GM18505 (cell line): ENCODE results near the gene YLPM1.

Source experiments
- ATAC-seq: cut with Tn5 transposase; IDR thresholded peaks from one replicate; pipeline ENCODE4 v1.9.1; 2021; ENCODE audit not compliant: unreplicated experiment
- POLR2A ChIP-seq: IDR thresholded peaks from 4 replicates; pipeline ENCODE4 v1.6.1; 2011; ENCODE audit warnings: borderline replicate concordance; ENCODE audit not compliant: insufficient read depth, insufficient read length; ENCODE audit errors: extremely low read depth

Gene YLPM1, protein sequence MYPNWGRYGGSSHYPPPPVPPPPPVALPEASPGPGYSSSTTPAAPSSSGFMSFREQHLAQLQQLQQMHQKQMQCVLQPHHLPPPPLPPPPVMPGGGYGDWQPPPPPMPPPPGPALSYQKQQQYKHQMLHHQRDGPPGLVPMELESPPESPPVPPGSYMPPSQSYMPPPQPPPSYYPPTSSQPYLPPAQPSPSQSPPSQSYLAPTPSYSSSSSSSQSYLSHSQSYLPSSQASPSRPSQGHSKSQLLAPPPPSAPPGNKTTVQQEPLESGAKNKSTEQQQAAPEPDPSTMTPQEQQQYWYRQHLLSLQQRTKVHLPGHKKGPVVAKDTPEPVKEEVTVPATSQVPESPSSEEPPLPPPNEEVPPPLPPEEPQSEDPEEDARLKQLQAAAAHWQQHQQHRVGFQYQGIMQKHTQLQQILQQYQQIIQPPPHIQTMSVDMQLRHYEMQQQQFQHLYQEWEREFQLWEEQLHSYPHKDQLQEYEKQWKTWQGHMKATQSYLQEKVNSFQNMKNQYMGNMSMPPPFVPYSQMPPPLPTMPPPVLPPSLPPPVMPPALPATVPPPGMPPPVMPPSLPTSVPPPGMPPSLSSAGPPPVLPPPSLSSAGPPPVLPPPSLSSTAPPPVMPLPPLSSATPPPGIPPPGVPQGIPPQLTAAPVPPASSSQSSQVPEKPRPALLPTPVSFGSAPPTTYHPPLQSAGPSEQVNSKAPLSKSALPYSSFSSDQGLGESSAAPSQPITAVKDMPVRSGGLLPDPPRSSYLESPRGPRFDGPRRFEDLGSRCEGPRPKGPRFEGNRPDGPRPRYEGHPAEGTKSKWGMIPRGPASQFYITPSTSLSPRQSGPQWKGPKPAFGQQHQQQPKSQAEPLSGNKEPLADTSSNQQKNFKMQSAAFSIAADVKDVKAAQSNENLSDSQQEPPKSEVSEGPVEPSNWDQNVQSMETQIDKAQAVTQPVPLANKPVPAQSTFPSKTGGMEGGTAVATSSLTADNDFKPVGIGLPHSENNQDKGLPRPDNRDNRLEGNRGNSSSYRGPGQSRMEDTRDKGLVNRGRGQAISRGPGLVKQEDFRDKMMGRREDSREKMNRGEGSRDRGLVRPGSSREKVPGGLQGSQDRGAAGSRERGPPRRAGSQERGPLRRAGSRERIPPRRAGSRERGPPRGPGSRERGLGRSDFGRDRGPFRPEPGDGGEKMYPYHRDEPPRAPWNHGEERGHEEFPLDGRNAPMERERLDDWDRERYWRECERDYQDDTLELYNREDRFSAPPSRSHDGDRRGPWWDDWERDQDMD (N-terminal part only)

DNA sequence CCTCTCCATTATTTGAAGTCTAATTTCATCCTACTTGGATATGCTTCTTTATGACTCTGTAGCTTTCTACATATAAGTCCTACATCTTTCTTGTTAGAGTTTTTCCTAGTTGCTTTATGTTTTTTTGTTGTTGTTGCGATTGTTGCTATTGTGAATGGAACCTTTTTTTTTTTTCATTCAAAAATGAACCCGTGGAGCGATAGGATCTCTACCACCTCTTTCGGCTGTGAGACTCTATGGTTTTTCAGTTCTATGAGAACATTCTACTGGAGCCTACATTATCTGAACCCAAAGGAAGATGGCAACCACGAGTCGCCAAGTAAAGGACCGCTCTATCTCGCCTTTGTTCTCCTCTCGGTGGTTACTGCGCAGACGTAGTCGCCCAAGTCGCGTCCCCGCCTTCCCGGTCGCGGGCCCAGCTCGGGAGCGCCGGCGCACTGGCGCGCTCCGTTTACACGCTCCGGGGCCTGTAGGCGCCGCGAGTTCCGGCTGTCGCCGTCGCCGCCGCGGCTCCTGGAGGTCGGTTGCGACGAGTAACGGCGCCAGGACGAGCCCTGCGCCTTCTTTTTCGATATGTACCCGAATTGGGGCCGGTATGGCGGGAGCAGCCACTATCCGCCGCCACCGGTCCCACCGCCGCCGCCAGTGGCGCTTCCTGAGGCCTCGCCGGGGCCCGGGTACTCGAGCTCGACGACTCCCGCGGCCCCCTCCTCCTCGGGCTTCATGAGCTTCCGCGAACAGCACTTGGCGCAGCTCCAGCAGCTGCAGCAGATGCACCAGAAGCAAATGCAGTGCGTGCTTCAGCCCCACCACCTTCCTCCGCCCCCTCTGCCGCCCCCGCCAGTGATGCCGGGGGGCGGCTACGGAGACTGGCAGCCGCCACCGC lies at the start of gene YLPM1:
Gene YLPM1, plus strand, starts transcription at position 400 of the 886 bp plus-strand sequence. Its CDS starts 174 bp downstream, at position 574.
- peak; percentile 97 for TF ChIP-seq POLR2A
- peak; percentile 84 for ATAC-seq

DNA sequence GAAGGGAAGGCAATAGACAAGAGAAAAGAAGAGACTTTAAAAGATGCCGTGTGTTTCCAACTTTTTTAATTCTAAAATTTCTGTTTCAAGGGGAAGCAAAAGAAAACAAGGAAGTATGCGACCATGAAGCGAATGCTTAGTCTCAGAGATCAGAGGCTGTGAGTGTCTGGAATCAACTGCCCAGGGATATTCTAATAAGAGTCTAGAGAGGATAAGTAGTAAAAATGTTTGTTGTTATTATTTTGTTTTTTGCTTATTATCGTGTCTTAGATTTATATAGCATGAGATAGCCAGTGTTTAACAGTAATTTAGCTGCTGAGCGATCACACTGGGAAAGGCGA lies 49.8 kb upstream of the YLPM1 start:
- ATAC-seq = no peak
- TF ChIP-seq POLR2A = no peak

DNA sequence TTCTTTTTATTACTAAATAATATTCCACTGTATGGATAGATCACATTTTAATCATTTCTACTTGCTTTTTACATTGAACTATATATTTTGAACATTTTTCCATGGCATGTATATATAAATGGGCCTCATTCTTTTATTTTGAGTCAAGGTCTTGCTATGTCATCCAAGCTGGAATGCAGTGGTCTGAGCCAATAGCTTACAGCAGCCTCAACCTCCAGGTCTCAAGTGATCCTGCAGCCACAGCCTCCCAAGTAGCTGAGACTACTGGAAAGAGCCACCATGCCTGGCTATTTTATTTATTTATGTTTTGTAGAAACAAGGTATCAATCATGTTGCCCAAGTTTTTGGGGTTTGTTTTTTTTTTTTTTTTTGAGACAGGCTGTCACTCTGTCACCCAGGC lies 42.6 kb upstream of the YLPM1 start:
- ATAC-seq = no peak
- TF ChIP-seq POLR2A = no peak

DNA sequence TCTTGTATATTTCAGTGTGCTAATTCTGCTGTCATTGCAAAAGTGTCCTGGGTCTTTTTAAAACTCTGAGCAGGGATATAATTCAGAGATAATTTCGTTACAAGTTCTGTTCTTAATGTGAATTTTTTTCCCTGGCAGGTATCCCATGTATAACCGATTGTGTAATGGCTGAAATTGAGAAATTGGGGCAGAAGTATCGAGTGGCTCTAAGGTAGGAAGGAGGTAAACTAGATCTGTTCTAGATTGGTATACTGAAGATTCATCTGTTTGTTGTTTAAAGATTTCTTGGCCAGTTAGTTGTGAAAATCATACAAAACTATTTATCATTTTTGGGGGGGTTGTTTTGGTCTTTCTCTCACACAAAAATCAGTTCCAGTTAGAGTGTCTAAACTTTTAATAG lies 40.0 kb upstream of the YLPM1 start:
- ATAC-seq = no peak
- no peak for TF ChIP-seq POLR2A

DNA sequence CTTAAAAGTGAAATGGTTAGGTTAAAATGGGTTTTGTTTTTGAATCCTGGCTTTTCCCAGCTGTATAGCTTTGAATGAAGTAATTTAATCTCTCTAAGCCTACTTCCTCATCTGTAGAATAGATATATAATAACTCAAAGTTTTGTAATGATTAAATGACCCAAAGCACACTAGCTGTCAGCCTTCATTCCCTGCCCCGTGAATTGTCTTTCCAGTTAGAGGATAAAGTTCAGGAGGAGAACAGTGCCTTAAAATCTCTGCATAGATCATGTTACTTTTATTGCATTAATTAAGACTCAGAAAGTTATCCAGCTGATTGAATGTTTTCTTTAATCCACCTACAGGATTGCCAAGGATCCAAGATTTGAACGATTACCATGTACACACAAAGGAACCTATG lies 30.7 kb upstream of the YLPM1 start:
- no peak for TF ChIP-seq POLR2A
- ATAC-seq = no peak

DNA sequence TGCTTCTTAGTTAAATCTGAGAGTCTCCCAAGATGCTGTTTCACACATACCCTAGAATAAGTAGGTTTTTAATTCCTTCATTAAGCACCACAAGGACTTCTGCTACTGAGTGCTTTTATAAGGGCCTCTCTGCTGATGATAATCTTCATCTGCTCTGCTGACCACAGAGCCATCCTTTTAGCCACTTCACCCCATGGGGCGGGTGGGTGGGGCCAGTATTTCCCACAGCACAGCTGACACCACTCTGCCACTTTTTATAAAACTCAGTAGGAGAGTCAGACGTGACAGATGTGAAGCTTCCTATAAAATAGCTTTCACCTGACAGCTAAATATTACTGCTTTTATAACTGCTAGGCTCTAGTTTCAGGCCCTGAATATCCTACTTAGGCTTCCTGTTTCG lies 29.9 kb upstream of the YLPM1 start:
- no peak for ATAC-seq
- TF ChIP-seq POLR2A = no peak

DNA sequence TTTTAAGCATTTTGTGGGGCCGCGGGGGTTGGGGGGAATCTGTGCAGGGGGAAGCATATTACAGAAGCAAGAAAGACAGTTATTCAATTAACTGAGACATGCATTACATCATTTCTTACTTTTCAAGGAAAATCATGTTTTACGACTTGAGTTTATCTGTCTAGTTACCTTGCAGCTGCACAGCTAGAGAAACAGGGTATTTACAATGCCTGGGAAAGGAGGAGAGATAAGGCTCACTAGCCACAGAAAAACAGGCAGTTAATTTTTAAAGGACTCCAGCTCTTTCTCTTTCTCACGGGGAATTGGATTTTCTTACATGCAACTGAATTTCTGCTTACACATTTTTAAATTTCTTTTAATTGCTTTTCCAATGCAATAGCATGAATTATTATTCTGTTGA lies 28.0 kb upstream of the YLPM1 start:
- no peak for ATAC-seq
- no peak for TF ChIP-seq POLR2A

DNA sequence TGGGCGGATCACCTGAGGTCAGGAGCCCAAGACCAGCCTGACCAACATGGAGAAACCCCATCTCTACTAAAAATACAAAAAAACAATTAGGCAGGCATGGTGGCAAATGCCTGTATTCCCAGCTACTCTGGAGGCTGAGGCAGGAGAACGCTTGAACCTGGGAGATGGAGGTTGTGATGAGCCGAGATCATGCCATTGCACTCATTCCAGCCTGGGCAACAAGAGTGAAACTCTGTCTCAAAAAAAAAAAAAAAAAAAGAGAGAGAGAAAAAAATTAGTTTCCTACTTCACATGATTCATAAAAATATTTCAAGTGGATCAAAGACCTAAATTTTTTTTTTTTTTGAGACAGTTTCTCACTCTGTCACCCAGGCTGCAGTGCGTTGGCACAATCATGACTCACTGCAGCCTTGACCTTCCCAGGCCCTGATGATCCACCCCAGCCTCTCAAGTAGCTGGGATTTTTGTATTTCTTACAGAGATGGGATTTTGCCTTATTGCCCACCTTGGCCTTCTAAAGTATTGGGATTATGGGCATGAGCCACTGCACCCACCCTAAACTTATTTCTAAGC lies 25.3 kb upstream of the YLPM1 start:
- no peak for TF ChIP-seq POLR2A

DNA sequence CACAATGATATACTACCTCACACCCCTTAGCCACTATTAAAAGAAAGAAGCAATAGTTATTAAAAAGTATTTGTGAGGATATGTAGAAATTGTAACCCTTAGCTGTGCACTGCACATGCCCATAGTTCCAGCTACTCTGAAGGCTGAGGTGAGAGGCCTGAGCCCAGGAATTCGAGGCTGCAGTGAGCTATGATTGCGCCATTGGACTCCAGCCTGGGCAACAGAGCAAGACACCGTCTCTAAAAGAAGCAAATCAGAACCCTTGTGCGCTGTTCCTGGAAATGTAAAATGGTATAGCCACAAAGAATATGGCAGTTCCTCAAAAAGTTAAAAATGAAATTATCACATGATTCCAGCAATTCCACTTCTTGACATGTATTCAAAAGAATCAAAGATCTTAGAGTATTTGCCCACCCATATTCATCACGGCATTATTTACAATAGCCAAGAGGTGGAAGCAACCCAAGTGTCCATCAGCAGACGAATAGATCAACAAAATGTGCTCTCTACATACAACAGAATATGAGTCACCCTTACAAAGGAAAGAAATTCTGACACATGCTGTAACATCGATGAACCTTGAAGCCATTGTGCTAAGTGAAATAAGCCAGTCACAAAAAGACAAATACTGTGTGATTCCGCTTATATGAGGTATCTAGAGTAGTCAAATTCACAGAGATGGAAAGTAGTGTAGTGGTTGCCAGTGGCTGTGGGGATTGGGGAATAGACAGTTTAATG lies 23.7 kb upstream of the YLPM1 start:
- TF ChIP-seq POLR2A = no peak
- ATAC-seq = no peak

More for the DNA sequence above, 25.3 kb upstream of the YLPM1 start:
- ATAC-seq = no peak

DNA sequence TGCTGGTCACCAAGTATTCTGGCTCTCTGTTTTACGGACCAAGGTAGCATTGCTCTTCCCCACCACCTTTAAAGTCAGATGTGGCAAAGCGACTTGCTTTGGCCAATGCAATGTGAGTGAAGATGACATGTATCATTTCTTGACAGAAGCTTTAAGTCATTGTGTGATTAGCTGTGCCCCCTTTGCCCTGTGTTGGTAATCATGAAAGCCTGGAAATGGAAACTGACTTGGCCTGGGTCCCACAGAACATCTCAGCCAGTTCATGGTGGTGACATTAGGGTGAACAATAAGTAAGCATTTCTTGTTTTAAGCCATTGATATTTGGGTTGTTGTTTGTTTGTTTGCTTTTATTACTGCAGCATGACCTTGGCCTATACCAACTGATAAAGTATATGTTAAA lies 15.9 kb upstream of the YLPM1 start:
- no peak for ATAC-seq
- TF ChIP-seq POLR2A = no peak

DNA sequence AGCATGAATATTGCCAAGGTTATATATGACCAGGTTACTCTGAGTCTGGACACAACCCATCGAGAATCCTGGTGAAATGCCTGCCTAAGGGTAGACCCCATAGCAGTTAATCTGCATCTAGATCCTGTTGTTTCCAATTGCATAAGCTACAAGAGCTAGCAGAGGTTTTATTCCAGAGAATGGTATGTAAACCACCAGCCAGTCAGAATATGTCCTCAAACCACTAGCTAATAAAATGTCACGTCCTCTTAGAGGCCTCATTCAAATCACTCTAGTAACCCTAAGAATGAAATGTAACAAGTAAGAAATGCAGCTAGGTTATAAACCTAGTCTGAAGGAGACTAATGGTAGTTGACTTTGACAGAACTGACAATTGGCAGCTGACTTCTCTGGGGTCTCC lies 9.0 kb upstream of the YLPM1 start:
- no peak for TF ChIP-seq POLR2A
- ATAC-seq = no peak
